GM12891 (cell line): Measurements from ENCODE around the gene TNFSF10.

Experiments used
- DNase-seq: peaks from one replicate; pipeline ENCODE4 v3.0.0; 2011; ENCODE audit warnings: low spot score; ENCODE audit not compliant: insufficient read length
- FAIRE-seq: peaks from 2 replicates; lab custom pipeline; 2011; peaks lifted over from hg19 to GRCh38; lab: Jason Lieb, UNC
- PAX5 ChIP-seq: IDR thresholded peaks from 2 replicates; pipeline ENCODE4 v1.6.1; 2011; ENCODE audit warnings: low read length, moderate library complexity, mild to moderate bottlenecking; ENCODE audit not compliant: insufficient read depth, severe bottlenecking
- POLR2A ChIP-seq: IDR thresholded peaks from 2 replicates; pipeline ENCODE4 v1.6.1; 2011; ENCODE audit warnings: low read depth, low read length, control low read depth
- POLR2AphosphoS5 ChIP-seq: IDR thresholded peaks from 2 replicates; pipeline ENCODE4 v1.6.1; 2011; ENCODE audit warnings: low read depth, low read length, control low read depth
- POU2F2 ChIP-seq: IDR thresholded peaks from 2 replicates; pipeline ENCODE4 v1.6.1; 2011; ENCODE audit warnings: low read depth, mild to moderate bottlenecking, control low read depth, low read length, moderate library complexity
- SPI1 ChIP-seq: IDR thresholded peaks from 2 replicates; pipeline ENCODE4 v1.6.1; 2011; ENCODE audit warnings: low read depth, low read length, control low read depth
- TAF1 ChIP-seq: IDR thresholded peaks from 2 replicates; pipeline ENCODE4 v1.6.1; 2011; ENCODE audit warnings: low read depth, low read length, control low read depth

TNFSF10 gene

DNA sequence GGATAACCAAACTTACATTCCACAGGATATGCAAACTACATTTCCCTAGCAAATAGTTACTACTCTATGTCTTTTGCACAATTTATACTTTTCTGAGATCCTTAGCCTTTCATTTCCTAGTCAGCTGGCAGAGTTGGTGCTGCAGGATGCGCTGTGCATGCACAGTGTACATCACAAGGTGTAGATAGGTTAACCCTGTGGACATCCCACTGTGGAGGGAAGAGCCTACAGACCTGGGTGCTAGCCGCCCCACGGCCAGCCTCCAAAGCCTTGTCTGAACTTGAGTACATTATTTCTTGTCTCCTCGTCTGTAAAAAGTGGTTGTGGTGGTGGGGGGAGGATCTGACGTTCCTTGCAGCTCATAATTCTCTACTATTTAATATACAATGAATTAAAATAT is 3.5 kb downstream of the TNFSF10 start:
- FAIRE-seq, result no peak
- TF ChIP-seq POU2F2, result no peak
- no peak for TF ChIP-seq SPI1
- TF ChIP-seq POLR2A, result no peak
- TF ChIP-seq TAF1, result no peak
- TF ChIP-seq POLR2AphosphoS5, result no peak
- no peak for TF ChIP-seq PAX5

DNA sequence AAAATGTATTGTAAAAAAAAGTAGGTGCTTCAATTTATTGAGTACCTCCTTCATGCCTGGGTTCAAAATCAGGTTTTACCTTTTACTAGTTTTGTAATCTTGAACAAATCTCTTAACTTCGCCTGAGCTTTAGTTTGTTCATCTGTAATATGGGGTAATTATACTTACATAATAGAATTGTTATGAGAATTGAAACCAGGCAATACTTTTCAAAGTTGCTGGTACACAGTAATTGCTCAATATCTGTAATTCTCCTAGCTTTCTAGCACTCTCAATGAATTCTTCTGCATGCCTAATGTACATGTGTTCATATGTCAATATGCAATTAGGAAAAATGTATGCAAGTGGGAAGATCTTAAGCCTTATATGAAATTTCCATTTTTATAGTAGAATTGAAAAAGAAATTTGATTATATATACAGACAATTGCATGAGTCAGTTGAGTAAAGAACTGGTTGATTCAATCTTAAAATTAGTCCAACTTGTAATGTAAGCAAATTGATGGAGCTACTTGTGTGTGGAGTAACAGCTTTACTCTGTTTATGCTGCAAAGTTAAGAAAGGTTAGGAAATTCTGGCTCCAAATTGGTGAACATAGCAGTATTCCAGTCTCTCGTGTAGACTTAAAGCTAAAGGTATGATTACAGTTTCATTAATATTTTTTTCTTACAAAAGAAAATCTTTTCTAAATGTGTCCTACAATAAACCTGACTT is 4.1 kb downstream of the TNFSF10 start:
- no peak for FAIRE-seq

More for the DNA sequence above, 3.5 kb downstream of the TNFSF10 start:
- DNase-seq, result no peak

DNA sequence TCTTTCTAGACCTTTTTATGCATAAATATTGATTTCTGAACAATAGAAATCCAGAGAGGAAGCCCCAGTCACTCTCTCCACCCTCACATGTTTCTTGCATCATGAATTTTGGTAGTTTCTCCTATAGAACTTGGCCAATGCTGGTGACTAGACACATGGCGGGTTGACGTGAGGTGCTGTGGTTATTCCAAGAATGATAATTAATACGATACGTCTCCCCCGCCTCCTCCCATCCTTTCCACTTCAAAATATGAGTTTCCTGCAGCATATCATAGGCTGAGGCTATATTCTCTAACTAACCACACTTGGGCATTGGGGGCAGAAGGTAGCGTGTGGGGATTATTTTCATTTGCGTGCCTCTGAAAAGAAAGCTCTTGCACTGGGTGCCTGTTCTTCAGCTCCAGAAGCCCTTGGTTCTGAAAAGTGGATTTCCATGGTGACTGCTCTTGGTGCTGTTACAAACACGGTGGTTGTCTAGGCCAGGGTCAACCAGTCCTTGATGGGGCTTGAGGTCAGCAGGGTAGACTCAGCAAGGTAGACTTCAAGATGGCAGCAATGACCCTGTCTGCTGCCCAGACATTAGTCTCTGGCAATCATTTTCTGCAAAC is 5.3 kb downstream of the TNFSF10 start:
- FAIRE-seq, result no peak
- no peak for TF ChIP-seq PAX5
- TF ChIP-seq SPI1, result no peak
- no peak for TF ChIP-seq TAF1
- TF ChIP-seq POU2F2, result no peak
- TF ChIP-seq POLR2AphosphoS5, result no peak
- TF ChIP-seq POLR2A, result no peak
- no peak for DNase-seq

More for the DNA sequence above, 4.1 kb downstream of the TNFSF10 start:
- TF ChIP-seq PAX5, result no peak
- no peak for TF ChIP-seq POLR2AphosphoS5
- no peak for TF ChIP-seq POLR2A
- no peak for TF ChIP-seq POU2F2
- TF ChIP-seq SPI1, result no peak
- TF ChIP-seq TAF1, result no peak
- no peak for DNase-seq

DNA sequence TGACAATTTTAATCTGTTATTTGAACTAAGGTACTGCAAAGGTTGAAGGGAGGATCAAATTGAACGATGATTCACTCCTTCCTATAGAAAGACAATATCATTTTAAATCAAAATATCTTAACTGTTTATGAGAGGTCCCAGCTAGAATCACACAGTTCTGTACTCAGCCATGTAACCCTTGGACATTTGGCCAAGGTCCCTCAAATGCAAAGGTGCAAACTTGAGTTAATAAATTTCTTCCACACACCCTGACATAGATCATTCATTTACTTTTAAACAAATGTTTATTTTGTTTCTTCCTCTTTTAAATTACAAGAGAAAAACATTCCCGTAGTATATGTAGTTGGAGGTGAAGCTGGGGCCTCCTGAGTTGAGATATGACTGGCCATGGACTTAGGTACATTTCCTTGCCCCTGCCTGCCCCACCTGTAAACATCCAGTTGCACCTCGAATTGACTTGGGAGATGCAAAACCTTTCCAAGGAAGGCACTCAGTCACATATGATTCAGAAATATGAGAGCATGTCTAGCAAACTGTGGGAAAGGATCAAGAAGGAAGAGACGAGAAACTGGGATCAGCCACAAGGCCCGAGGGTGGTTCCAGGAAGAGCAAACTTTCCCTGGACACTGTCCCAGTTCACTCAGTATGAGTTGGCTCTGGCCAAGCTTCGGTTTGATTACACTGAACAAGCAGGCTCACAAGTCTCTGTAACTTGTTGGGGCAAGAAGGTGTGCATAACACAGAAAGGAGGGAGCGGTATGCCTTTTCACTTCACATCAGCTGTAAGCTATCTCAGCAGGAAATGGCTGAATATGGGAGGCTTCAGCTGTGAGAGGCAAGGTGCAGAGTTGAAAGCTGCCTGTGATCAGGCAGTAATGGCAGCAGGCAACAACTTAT is 6.7 kb downstream of the TNFSF10 start:
- FAIRE-seq, result peak; percentile 66
- no peak for TF ChIP-seq POU2F2
- TF ChIP-seq TAF1, result no peak
- no peak for TF ChIP-seq POLR2A
- no peak for TF ChIP-seq SPI1
- no peak for TF ChIP-seq PAX5
- no peak for TF ChIP-seq POLR2AphosphoS5
- no peak for DNase-seq

DNA sequence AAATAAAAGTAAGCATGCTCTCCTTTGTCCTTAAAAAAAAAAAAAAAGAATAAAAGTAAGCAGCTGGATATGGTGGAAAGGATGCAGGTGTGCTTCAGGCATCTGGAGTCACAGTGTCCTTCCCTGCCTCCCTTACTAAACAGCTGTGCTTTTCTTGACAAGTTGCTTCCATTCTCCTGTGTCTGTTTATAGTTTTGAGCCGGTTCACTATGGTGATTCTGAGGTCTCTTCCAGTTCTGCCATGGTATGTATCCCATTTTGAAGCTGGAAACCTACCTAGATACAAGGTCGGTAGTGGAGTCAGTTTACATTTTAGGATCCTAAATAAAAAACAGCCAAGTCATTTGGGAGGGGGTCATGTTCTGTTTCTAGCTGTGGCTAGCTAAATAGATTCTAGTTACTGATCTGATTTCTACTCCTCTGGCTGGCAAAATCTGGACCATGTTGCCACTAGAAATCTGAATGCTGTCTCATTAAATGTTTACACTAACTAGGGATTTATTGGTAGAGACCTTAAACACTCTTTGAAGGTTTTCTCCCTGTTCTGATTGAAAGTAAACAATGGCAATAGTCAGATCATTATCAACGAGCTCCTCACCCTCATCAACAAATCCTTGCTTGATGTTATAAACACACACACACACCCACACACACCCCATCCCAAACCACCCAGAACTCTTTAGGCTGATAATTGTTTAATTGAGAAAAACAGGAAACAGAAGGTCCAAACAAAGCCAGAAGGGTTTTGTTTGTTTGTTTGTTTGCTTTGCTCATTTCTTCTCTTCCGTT is 7.9 kb downstream of the TNFSF10 start:
- TF ChIP-seq TAF1, result no peak
- TF ChIP-seq POLR2A, result no peak
- TF ChIP-seq POU2F2, result no peak
- DNase-seq, result no peak
- FAIRE-seq, result no peak

- no peak for TF ChIP-seq TAF1
- TF ChIP-seq POLR2AphosphoS5, result no peak
- TF ChIP-seq SPI1, result no peak
- TF ChIP-seq POLR2A, result no peak
- no peak for TF ChIP-seq PAX5
- no peak for TF ChIP-seq POU2F2
- DNase-seq (no peak), FAIRE-seq (no peak)
These were observed 8.6 kb downstream of the TNFSF10 start for GRCh38 chr3:172514678-172515077.

DNA sequence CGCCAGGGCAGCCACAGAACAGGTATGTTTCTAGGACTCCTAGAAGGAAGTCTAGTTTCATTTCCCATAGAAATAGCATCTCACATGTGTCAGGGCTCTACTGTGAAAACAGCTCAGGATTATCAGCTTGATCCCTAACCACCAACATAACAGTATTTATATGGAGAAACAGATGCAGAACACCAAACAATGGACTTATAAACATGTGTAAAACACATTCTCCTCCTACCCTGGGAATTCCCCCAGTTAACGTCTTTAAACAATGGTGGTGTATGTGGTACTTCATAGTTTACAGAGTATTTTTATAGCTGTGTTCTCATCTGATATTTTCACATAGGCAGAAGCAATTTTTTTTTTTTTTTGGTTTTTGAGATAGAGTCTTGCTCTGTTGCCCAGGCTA is 9.7 kb downstream of the TNFSF10 start:
- peak; percentile 63 for FAIRE-seq
- no peak for DNase-seq
- TF ChIP-seq TAF1 (no peak), POLR2AphosphoS5 (no peak), PAX5 (no peak), POLR2A (no peak), SPI1 (no peak), POU2F2 (no peak)

DNA sequence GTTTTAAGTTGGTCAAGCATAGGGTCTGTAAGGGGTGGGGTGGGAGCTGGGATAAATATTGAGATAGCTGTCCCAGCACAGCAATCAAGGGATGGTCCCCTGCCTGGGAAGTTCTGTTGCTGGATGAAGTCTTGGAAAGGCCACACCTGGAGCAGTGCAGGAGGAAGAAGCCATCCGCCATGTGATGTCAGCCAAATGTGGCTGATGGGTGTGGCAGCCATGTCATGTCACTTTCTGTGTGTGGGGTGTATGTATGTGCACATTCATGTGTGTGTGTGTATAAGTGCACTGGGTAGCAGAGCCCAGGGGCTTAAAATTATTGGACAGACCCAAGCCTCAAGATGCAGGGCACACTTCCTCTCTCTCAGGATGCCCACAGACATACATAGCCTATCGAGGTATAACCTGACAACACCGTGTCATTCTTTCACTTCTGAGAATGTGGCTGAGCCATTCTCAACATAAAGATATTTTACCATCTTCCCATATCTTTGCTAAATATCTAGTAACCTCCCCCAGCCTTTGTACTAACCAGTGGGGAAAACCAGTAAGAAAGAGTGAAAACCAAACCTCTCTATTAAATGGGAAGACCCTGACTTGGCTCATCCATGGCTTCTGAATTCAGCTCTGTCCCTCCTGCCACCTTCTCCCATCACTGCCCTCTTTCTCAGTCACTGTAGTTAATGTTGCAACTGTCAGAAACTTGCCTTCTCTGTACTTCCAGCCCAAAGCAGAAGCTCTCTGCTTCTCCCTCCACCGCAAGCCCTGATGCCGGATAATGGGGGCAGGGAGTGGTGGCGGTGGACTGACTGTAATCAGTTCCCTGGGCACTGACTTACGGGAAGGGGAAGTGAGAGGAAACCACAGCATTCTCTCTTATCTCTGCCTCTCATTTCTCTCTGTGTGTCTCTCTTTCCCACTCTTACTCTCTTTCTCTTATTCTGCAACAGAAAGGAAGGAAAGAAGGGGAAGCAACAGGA is 11.2 kb downstream of the TNFSF10 start:
- DNase-seq (no peak), FAIRE-seq (peak; percentile 89)
- TF ChIP-seq POLR2A (no peak), POU2F2 (no peak), PAX5 (no peak), SPI1 (peak; percentile 94), POLR2AphosphoS5 (no peak)
